H7 (cell line): Measurements from ENCODE around the gene H6PD. TPM values are rescaled to one million over a fixed set of nuclear protein-coding genes. Genes with fewer than 3 reads are reported as not detected.

Source experiments
- DNase-seq: peaks from one replicate; pipeline ENCODE4 v3.0.0; 2012
- H3K27me3 ChIP-seq: 2 replicates; pipeline ENCODE4 v1.6.0; 2011; ENCODE audit warnings: mild to moderate bottlenecking, low read length; ENCODE audit not compliant: control insufficient read depth, insufficient read depth
- H3K36me3 ChIP-seq: replicated peaks from 2 replicates; pipeline ENCODE4 v1.5.1; 2011; ENCODE audit warnings: low read length; ENCODE audit not compliant: control insufficient read depth, insufficient read depth
- H3K4me3 ChIP-seq: 2 replicates; pipeline ENCODE4 v1.5.1; 2011; ENCODE audit warnings: low read depth, mild to moderate bottlenecking, control low read depth, low read length, moderate library complexity; ENCODE audit not compliant: insufficient read depth
- total RNA-seq: library from RNA; depleted of rRNA; stranded (reverse); fragments of >200 nt; shearing (Covaris generic); gene quantifications from 2 replicates; pipeline ENCODE4 v1.2.3, GENCODE V29; 2014

H6PD gene
- total RNA-seq, 1 experiment from 2014 or later, result 13.9 TPM

DNA sequence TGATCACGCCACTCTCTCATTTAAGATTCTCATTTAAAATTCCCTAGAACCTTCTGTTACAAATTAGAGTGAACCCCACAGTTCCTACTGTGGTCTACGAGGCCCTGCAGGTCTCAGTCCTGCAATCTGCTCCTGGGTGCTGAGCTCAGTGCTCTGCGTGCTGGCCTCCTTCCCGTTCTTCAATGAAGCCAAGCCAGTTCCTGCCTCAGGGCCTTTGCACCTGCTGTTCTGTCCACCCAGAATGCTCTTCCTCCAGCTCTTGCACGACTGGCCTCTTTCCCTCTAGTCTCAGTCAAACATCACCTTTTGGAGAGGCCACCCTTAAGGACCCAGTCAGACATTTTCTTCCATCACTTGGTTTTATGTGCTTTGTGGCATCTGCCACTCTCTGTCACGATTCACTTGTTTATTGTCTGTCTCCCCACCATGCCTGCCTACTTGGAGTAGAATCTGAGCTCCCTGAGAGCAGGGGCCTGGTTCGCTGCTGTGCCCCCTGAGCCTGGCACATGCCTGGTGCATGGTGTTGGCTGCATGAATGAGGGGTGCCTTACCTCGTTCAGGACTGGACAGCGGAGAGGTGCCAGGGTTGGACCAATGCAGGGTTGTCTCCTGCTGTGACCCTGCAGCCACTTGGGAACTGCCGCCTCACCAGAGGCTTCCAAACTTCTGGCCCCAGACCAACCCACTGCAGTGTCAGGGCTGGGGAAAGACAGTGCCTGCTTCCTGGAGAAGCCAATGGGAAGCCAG is 9.7 kb upstream of the H6PD start:
- H3K4me3 ChIP-seq, result no peak overlapping the region
- H3K27me3 ChIP-seq, result no peaks in the 10 kb centered on the region
- no peak for DNase-seq
- no peaks in the 10 kb centered on the region for H3K36me3 ChIP-seq

DNA sequence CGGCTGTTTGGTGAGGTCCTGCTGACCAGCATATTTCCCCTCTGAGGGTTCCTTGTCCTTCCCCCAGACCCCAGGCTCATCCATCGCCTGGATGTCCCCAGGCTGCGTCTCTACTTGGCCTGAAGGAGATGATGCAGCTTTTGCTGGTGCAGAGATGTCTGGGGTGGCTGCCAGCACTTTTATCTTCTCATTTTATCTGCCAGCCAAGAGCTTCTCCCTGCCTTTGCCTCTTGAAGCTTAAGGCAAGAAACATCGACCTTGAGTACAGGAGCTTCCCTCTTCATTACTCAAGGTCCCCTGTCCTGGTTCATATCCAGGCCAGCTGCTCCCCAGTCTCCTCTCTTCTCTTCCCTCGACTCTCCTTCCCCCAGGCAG is 9.2 kb upstream of the H6PD start:
- Histone ChIP-seq H3K4me3 (no peak overlapping the region), H3K36me3 (no peaks in the 10 kb centered on the region), H3K27me3 (no peaks in the 10 kb centered on the region)
- DNase-seq, result no peak

DNA sequence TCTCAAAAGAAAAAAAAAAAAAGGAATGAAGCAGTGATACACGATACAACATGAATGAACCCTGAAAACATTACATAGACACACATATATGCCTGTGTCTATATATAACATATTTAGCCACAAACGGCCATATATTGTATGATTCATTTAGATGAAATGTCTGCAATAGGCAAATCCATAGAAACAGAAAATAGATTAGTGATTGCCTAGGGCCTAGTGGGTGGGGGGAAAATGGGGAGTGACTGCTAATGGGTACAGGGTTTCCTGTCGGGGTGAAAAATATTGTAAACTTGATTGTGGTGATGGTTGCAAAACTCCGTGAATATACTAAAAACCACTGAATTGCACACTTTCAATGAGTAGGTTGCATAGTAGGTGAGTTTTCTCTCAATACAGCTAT is 6.0 kb upstream of the H6PD start:
- Histone ChIP-seq H3K27me3 (no peaks in the 10 kb centered on the region), H3K36me3 (no peaks in the 10 kb centered on the region), H3K4me3 (no peak overlapping the region)
- no peak for DNase-seq

DNA sequence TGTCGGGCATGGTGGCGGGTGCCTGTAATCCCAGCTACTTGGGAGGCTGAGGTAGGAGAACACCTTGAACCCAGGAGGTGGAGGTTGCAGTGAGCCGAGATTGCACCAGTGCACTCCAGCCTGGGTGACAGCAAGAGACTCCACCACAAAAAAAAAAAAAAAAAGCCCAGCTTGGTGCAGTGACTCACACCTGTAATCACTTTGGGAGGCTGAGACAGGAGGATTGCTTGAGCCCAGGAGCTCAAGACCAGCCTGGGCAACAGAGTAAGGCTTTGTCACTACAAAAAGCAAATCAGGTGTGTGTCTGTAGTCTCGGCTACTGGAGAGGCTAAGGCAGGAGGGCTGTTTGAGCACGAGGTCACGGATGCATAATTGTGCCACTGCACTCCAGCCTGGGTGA is 5.0 kb upstream of the H6PD start:
- Histone ChIP-seq H3K36me3 (no peaks in the 10 kb centered on the region), H3K4me3 (no peak overlapping the region), H3K27me3 (no peaks in the 10 kb centered on the region)
- no peak for DNase-seq

DNA sequence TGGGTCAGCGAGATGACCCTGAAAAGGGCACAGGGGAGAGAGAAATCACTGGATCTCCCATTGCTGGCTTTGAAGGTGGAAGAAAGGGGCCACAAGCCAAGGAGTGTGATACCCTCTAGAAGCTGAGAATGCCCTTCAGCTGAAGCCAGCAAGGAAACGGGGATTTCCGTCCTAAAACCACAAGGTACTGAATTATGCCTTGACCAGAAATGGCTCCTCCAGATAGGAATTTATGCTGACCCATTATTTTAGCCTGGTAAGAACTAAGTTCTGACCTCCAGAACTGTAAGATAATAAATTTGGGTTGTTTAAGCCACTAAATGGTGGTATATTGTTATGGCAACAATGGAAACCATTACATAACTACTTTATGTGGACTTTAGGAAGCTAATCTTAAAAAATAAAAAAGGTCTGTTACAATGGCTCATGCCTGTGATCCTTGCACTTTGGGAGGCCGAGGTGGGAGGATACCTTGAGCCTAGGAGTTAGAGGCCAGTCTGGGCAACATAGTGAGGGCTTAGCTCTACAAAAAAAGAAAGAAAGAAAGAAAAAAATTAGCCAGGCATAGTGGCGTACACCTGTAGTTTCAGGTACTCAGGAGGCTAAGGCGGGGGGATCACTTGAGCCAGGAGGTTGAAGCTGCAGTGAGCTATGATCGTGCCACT is 3.6 kb upstream of the H6PD start:
- H3K4me3 ChIP-seq, result no peak overlapping the region
- H3K36me3 ChIP-seq, result no peaks in the 10 kb centered on the region
- DNase-seq, result no peak
- no peaks in the 10 kb centered on the region for H3K27me3 ChIP-seq

DNA sequence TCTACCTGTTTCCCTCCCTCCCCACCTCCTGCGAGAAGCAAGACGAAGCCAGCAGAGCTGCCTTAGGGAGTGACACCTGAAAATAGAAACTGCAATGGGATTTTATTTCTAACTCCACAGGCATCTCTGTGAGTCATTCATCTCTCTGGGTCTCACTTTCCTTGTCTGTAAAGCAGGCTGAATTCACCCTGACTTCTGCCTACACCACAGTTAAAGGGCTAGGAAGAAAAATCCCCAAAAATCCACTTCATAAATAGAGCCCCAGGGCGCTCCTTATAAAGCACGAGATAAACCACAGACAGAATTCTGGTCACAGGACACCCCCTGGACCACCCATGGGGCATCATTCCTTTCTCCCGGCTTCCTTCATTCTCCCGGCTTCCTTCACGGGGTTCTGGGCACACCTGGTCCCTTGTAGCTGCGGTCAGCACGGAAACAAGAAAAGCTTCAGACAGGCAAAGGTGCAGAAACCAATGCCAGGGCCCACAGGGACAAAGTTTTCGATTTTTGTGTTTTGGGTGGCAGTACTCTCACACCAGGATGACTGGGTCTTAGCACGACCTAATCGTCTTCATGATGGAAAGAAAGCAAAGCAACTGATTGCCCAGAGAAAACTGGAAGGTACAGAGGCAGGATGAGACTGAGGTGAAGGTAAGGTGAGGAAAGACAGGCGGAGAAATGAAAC is 2.8 kb upstream of the H6PD start:
- no peak for DNase-seq
- Histone ChIP-seq H3K36me3 (no peaks in the 10 kb centered on the region), H3K27me3 (no peaks in the 10 kb centered on the region), H3K4me3 (no peak overlapping the region)

DNA sequence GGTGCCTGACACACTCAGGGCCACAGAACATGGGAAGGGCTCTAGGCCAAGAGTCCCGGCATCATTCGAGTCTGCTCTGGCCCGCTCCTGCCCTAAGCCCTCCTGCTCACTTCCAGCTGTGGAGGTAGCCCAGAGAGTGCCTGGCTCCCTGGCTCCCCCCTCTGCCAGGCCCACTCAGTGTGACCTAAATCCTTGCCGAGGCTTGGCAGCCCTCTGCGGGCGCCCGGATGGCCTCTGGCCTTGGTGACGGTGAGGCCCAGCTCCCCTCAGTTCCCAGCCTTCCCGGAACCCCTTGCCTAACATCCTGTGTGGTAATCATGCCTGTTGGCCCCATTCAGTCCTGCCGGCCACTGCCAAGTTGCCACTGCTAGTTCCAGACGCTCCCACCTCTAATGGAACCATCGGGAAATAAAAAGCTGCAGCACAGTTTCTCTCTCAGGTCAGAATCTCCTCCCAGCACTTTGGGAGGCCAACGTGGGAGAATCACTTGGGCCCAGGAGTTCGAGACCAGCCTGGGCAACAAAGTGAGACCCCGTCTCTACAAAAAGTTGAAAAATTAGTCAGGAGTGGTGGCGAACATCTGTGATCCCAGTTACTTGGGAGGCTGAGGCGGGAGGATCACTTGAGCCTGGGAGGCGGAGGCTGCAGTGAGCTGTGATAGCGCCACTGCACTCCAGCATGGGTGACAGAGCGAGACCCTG is 1.2 kb upstream of the H6PD start:
- DNase-seq, result no peak
- no peaks in the 10 kb centered on the region for H3K36me3 ChIP-seq
- no peak overlapping the region for H3K4me3 ChIP-seq
- no peaks in the 10 kb centered on the region for H3K27me3 ChIP-seq

DNA sequence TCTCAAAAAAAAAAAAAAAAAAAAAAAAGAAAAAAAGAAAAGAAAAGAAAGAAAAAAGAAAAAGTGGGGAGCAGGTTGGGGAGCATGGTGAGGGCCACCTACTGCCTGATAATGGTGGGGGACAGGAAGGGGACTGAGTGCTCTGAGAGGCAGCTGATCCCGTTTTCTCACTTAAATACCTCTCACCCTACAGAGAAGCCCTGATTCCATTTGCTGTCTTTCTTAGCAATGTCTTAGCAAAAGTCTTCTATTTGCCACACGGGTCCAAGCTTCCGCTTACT is 692 bp upstream of the H6PD start:
- H3K27me3 ChIP-seq, result no peaks in the 10 kb centered on the region
- no peak for DNase-seq
- H3K4me3 ChIP-seq, result peak overlapping the region; percentile 58
- H3K36me3 ChIP-seq, result no peaks in the 10 kb centered on the region

DNA sequence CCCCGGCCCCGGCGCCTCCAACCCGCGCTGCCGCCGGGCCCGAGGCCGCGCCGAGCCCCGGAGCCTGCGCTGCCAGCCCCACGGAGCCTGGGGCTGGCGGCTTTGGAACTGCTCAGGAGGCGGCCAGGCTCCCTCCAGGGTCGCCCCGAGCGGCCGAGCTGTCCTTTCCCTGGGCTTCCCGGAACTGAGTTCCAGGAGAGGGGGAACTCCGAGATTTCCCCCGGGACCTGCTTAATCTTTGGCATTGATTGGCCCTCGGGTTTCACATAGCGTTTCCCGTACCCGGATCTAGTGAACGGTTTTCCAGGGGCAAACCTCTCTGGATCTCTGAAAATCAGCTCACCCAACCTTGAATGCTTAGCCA is 504 bp downstream of the H6PD start:
- Histone ChIP-seq H3K4me3 (peak overlapping the region; percentile 65), H3K27me3 (no peaks in the 10 kb centered on the region), H3K36me3 (no peaks in the 10 kb centered on the region)
- DNase-seq, result no peak

DNA sequence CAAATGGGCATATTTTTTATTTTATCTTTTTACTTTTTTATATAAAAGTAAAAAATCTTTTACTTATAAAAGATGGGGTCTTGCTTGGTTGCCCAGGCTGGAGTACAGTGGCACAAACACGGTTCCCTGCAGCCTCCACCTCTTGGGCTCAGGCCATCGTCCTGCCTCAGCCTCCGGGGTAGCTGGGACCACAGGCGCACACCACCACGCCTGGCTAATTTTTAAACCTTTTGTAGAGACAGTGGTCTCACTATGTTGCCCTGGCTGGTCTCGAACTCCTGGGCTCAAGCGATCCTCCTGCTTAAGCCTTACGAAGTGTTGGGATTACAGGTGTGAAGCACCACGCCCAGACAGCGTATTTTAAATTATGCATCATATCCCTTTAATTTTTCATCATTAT is 986 bp downstream of the H6PD start:
- Histone ChIP-seq H3K4me3 (peak overlapping the region; percentile 65), H3K27me3 (no peaks in the 10 kb centered on the region), H3K36me3 (no peaks in the 10 kb centered on the region)
- no peak for DNase-seq

DNA sequence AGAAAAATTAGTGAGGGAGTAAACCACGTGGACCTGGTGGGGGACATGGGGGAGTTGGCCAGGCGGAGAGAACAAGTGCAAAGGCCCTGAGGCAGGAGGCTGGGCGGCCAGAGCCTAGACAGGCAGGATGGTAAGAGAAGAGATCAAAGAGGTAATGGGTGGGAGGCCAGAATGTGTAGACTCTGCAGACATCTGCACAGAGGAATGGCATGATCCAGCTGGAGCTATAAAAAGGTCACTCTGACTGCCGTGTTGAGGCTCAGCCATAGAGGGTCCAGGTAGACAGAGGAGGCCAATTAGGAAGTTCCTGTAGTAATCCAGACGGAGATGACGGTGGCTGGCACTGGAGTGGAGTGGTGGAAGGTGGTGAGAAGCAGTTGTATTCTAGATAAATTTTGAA is 3.6 kb downstream of the H6PD start:
- no peak for DNase-seq
- Histone ChIP-seq H3K4me3 (no peak overlapping the region), H3K36me3 (no peaks in the 10 kb centered on the region), H3K27me3 (no peaks in the 10 kb centered on the region)

DNA sequence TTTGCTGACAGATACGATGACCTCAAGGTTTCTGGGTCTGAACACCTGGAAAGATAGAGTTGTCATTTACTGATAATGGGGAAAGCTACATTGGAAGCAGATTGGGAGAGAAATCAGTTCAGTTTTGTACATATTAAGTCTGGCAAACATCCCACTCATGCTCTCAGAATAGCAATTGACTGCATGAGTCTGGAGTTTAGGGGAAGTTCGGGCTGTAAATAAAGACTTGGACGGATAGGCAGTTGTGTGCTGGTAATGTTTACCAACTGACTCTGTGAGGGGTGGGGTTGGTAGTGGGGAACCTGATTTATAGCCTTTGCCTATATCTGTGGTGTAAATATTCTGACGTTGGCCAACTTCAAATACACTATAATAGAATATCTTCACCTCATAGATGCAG is 4.0 kb downstream of the H6PD start:
- DNase-seq, result no peak
- no peak overlapping the region for H3K4me3 ChIP-seq
- H3K27me3 ChIP-seq, result no peaks in the 10 kb centered on the region
- H3K36me3 ChIP-seq, result no peaks in the 10 kb centered on the region

DNA sequence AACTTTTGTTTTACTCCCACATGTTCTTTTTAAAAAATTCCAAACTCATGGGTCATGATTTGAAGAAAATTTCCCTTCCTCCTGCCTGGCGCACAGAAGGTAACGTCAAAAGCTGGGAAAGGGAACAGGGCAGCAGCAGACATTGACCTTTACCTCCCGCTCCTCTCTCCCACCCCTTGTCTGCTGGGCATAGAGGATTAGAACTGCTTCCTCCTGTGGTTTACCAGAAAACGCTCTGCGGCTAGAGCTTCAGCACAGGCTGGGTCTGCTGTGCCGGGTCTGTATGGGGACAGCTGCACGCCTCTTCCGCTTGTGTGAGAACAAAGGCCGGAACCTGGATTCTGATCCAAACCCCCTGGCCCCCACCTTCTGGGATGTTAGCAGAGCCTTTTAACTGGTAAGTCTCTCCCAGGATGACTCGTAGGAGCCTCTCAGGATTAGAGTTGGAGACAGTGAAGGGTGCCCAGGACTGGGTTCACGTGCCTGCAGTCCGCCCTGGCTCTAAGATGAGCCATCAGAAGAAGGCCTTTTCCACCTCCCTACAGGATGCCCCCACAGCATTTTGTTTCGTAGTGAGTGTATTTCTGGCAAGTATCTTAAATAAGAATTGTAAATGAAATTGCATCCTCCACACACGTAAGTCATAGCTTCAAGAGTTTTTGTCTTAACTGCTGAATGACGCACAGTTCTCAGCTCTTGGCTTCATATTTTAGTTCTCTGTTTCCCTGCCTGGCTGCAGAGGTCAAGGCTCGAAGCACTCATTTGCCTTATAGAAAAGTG is 5.2 kb downstream of the H6PD start:
- no peak for DNase-seq
- no peak overlapping the region for H3K4me3 ChIP-seq
- H3K27me3 ChIP-seq, result no peaks in the 10 kb centered on the region
- no peaks in the 10 kb centered on the region for H3K36me3 ChIP-seq
